GM13977 (cell line): ENCODE results near the gene KDSR.

Experiments used
- DNase-seq: peaks from one replicate; pipeline ENCODE4 v3.0.0; 2012; ENCODE audit warnings: low spot score
- CTCF ChIP-seq: IDR thresholded peaks from 2 replicates; pipeline ENCODE4 v1.5.1; 2012; ENCODE audit warnings: mild to moderate bottlenecking, control low read depth; ENCODE audit not compliant: insufficient read depth; ENCODE audit errors: extremely low read depth, missing control alignments
- in situ Hi-C: fragments of 300-500 bp; cut with MboI; formaldehyde crosslinking; loops from one replicate; pipeline ENCODE4 v1.12.0; 2022; ENCODE audit warnings: low sequenced_read_pairs, low pct_unique_long_range_greater_than_20kb, mixed read lengths, inconsistent platforms; ENCODE audit not compliant: unreplicated experiment

The KDSR gene

GRCh38 chr18:63350230-63350629, 16.8 kb downstream of the KDSR start:
- in situ Hi-C loops, result no loop called here
- no peak for TF ChIP-seq CTCF
- DNase-seq, result no peak

GRCh38 chr18:63348508-63349136, 18.4 kb downstream of the KDSR start:
- TF ChIP-seq CTCF, result no peak
- DNase-seq, result peak; percentile 23
- in situ Hi-C loops, result loop anchor here (10.0 kb wide), 1 partner anchor 86 kb away; no protein-coding TSS in a partner anchor

GRCh38 chr18:63346480-63347183, 20.4 kb downstream of the KDSR start:
- no peak for TF ChIP-seq CTCF
- no peak for DNase-seq
- in situ Hi-C loops, result loop anchor here (10.0 kb wide), 1 partner anchor 88 kb away; no protein-coding TSS in a partner anchor

- in situ Hi-C loops, result loop anchor here (10.0 kb wide), 1 partner anchor 89 kb away; no protein-coding TSS in a partner anchor
- no peak for TF ChIP-seq CTCF
- no peak for DNase-seq
Observed at GRCh38 chr18:63346031-63346430, 21.0 kb downstream of the KDSR start.

- in situ Hi-C loops, result loop anchor here (10.0 kb wide), 1 partner anchor 90 kb away; no protein-coding TSS in a partner anchor
- TF ChIP-seq CTCF, result no peak
- no peak for DNase-seq
Observed at GRCh38 chr18:63344918-63345317, 22.1 kb downstream of the KDSR start.

- TF ChIP-seq CTCF, result no peak
- DNase-seq, result no peak
- in situ Hi-C loops, result loop anchor here (10.0 kb wide), 1 partner anchor 91 kb away; no protein-coding TSS in a partner anchor
Observed at GRCh38 chr18:63344263-63344662, 22.7 kb downstream of the KDSR start.
